GM19324 (cell line): ENCODE measurements around the gene NXF1.
"Not testable (repeated sequence)": the region's sequence is repeated elsewhere in the genome, so short reads cannot be mapped to it uniquely, and the experiment has no call there.

Experiments
- ATAC-seq: cut with Tn5 transposase; IDR thresholded peaks from one replicate; pipeline ENCODE4 v1.9.1; 2021; ENCODE audit warnings: mild to moderate bottlenecking, moderate library complexity; ENCODE audit not compliant: unreplicated experiment, low FRiP score

The NXF1 gene

GRCh38 chr11:62832336-62833234, 27.3 kb upstream of the NXF1 start, which contains the start of gene TEX54:
Gene TEX54, minus strand, starts transcription at chr11:62832841.
- peak; percentile 14 for ATAC-seq

GRCh38 chr11:62831520-62832335, 26.5 kb upstream of the NXF1 start, which contains the start of gene STX5:
Gene STX5, minus strand, starts transcription at chr11:62832051. Its CDS starts 808 bp downstream, at chr11:62831243.
- peak; percentile 90 for ATAC-seq

GRCh38 chr11:62830904-62831519, 25.8 kb upstream of the NXF1 start:
- no peak for ATAC-seq

GRCh38 chr11:62828130-62828529, 22.9 kb upstream of the NXF1 start:
- not testable (repeated sequence) for ATAC-seq

GRCh38 chr11:62823677-62824076, 18.4 kb upstream of the NXF1 start:
- ATAC-seq = no peak

- ATAC-seq = no peak
Measured at GRCh38 chr11:62817129-62817528, 11.9 kb upstream of the NXF1 start.

- no peak for ATAC-seq
Measured at GRCh38 chr11:62816557-62816956, 11.3 kb upstream of the NXF1 start.

- ATAC-seq = no peak
Measured at GRCh38 chr11:62811659-62812058, 6.4 kb upstream of the NXF1 start.

GRCh38 chr11:62810748-62811147, 5.5 kb upstream of the NXF1 start:
- no peak for ATAC-seq

- ATAC-seq = no peak
Measured at GRCh38 chr11:62806611-62807121, 1.4 kb upstream of the NXF1 start.

- no peak for ATAC-seq
Measured at GRCh38 chr11:62805961-62806441, 761 bp upstream of the NXF1 start.

GRCh38 chr11:62804310-62805075, 747 bp downstream of the NXF1 start:
- no peak for ATAC-seq

GRCh38 chr11:62801071-62801470, 4.2 kb downstream of the NXF1 start:
- no peak for ATAC-seq

- ATAC-seq = no peak
Measured at GRCh38 chr11:62799486-62799885, 5.8 kb downstream of the NXF1 start.

GRCh38 chr11:62796281-62796680, 9.0 kb downstream of the NXF1 start:
- ATAC-seq = no peak

GRCh38 chr11:62794201-62794775, 11.0 kb downstream of the NXF1 start:
- no peak for ATAC-seq

- no peak for ATAC-seq
Measured at GRCh38 chr11:62792202-62792575, 13.1 kb downstream of the NXF1 start.

GRCh38 chr11:62791501-62792201, 13.6 kb downstream of the NXF1 start, which contains the start of gene TMEM223:
Gene TMEM223, minus strand, starts transcription at chr11:62792006. Its CDS starts 12 bp downstream, at chr11:62791994.
- peak; percentile 60 for ATAC-seq

- no peak for ATAC-seq
Measured at GRCh38 chr11:62789576-62789975, 15.7 kb downstream of the NXF1 start.
